ENCODE measurements around the gene SLC13A2.

- TF ChIP-seq CTCF (IDR thresholded peaks at IDR 0.05) (no peak), POLR2A (IDR thresholded peaks at IDR 0.05) (no peak)
Measured at GRCh38 chr17:28509789-28510188, 36.3 kb downstream of the SLC13A2 start.

Data from body of pancreas (tissue), 4 donors.